Ishikawa (cell line): ENCODE data around the gene NDRG4.

Experiments
- CEBPB ChIP-seq: IDR thresholded peaks from 2 replicates; pipeline ENCODE4 v1.6.1; 2012
- CREB1 ChIP-seq: IDR thresholded peaks from 2 replicates; pipeline ENCODE4 v1.6.1; 2012; ENCODE audit warnings: low read depth
- EGR1 ChIP-seq: IDR thresholded peaks from 2 replicates; pipeline ENCODE4 v1.6.1; 2012
- EP300 ChIP-seq: IDR thresholded peaks from 2 replicates; pipeline ENCODE4 v1.6.1; 2012; ENCODE audit warnings: borderline replicate concordance
- FOXM1 ChIP-seq: IDR thresholded peaks from 2 replicates; pipeline ENCODE4 v1.6.1; 2012; ENCODE audit warnings: low read depth, borderline replicate concordance
- NFIC ChIP-seq: IDR thresholded peaks from 2 replicates; pipeline ENCODE4 v1.6.1; 2012
- RAD21 ChIP-seq: IDR thresholded peaks from 2 replicates; pipeline ENCODE4 v1.6.1; 2012; ENCODE audit warnings: low read depth
- TAF1 ChIP-seq: IDR thresholded peaks from 2 replicates; pipeline ENCODE4 v1.6.1; 2012; ENCODE audit warnings: low read depth, mild to moderate bottlenecking
- TCF12 ChIP-seq: IDR thresholded peaks from 2 replicates; pipeline ENCODE4 v1.6.1; 2012; ENCODE audit warnings: low read depth
- TEAD4 ChIP-seq: IDR thresholded peaks from 2 replicates; pipeline ENCODE4 v1.6.1; 2012
- YY1 ChIP-seq: IDR thresholded peaks from 2 replicates; pipeline ENCODE4 v1.6.1; 2012; ENCODE audit warnings: low read depth
- ZBTB7A ChIP-seq: IDR thresholded peaks from 2 replicates; pipeline ENCODE4 v1.6.1; 2012; ENCODE audit warnings: low read depth
- TF ChIP-seq, protein P1 (sequence below): IDR thresholded peaks from 2 replicates; pipeline ENCODE4 v1.6.1; 2012; ENCODE audit warnings: low read depth, mild to moderate bottlenecking
- TF ChIP-seq, protein P2 (sequence below): IDR thresholded peaks from 2 replicates; pipeline ENCODE4 v1.6.1; 2012
- TF ChIP-seq, protein P3 (sequence below): IDR thresholded peaks from 2 replicates; pipeline ENCODE4 v1.6.1; 2012

The NDRG4 gene

DNA sequence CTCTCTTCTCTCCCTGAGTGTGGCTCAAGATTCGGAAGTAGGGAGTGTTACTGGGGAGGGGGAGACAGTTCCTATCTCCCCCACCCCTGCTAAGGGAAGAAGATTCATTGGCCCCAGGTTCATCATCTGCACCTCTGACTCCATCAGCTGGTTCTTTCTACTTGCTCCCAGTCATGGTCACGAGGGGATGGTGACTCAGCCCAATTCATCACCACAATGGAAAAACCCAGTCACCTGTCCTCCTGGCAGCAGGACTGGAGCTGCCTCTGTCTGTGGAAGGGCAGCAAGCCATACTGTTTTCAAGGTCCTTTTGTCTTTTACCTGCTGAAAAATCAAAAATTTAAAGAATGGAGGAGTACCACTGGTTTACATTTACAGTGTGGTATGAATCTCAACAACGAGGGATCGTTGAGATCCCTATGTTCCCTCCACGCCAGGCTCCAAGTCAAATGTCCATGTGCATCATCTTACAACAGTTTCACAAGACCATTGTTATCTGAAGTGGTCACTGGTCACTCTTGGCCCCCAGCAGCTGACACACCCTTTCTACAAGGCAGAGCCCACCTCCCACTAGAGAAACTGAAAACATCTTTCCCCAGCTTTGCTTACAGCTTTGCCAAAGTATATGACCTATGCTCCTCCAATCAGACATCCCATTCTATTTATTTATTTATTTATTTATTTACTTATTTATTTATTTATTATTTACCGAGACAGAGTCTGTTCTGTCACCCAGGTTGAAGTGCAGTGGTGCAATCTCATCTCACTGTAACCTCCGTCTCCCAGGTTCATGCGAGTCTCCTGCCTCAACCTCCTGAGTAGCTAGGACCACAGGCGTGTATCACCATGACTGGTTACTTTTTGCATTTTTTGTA, 40.4 kb upstream of the NDRG4 start:
- TF ChIP-seq EP300, result peak; percentile 58; the same call in 1 of the 2 replicates
- 0 out of 2 replicates have a peak, but pooled peaks have one; percentile 28 for TF ChIP-seq TCF12
- TF ChIP-seq, protein P1, sequence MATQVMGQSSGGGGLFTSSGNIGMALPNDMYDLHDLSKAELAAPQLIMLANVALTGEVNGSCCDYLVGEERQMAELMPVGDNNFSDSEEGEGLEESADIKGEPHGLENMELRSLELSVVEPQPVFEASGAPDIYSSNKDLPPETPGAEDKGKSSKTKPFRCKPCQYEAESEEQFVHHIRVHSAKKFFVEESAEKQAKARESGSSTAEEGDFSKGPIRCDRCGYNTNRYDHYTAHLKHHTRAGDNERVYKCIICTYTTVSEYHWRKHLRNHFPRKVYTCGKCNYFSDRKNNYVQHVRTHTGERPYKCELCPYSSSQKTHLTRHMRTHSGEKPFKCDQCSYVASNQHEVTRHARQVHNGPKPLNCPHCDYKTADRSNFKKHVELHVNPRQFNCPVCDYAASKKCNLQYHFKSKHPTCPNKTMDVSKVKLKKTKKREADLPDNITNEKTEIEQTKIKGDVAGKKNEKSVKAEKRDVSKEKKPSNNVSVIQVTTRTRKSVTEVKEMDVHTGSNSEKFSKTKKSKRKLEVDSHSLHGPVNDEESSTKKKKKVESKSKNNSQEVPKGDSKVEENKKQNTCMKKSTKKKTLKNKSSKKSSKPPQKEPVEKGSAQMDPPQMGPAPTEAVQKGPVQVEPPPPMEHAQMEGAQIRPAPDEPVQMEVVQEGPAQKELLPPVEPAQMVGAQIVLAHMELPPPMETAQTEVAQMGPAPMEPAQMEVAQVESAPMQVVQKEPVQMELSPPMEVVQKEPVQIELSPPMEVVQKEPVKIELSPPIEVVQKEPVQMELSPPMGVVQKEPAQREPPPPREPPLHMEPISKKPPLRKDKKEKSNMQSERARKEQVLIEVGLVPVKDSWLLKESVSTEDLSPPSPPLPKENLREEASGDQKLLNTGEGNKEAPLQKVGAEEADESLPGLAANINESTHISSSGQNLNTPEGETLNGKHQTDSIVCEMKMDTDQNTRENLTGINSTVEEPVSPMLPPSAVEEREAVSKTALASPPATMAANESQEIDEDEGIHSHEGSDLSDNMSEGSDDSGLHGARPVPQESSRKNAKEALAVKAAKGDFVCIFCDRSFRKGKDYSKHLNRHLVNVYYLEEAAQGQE, result no peak
- TF ChIP-seq, protein P2, sequence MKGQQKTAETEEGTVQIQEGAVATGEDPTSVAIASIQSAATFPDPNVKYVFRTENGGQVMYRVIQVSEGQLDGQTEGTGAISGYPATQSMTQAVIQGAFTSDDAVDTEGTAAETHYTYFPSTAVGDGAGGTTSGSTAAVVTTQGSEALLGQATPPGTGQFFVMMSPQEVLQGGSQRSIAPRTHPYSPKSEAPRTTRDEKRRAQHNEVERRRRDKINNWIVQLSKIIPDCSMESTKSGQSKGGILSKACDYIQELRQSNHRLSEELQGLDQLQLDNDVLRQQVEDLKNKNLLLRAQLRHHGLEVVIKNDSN, result peak; percentile 81
- TF ChIP-seq TEAD4, result no peak

DNA sequence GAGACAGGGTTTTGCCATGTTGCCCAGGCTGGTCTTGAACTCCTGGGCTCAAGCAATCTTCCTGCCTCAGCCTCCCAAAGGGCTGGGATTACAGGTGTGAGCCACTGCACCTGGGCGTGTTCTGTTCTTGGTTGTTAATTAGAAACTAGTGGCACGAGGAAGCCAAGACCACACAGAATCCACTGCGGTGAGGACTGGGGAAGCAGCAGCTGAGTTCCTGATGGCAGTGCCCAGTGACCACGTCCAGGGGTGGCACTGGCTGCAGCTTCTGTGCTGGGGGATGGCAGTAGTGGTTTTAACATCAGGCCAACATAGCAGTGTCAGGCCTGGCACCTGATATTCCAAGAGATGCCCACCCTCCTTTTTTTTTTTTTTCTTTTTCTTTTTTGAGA, 39.7 kb upstream of the NDRG4 start:
- no peak for TF ChIP-seq YY1

DNA sequence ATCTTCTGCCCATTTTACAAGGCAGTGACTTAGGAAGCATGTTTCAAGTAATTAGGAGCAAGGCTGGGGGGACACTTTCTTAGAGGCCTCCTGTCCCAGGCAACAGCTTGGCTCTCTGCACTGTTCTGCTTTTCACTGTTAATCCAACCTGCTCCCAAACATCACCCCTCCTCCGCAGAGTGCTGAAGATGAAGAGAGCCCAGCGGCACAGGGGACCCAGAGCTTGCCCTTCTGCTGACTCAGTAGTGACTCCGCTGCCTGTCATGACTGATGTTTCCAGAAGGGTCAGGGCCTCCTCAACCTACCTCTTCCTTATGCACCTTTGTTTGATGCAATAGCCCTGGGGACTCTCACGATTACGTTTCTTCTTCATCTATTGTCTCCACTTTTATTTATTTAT, 38.9 kb upstream of the NDRG4 start:
- TF ChIP-seq CREB1 (no peak), TCF12 (no peak), RAD21 (no peak), YY1 (no peak), FOXM1 (no peak), TEAD4 (no peak), NFIC (no peak), CEBPB (no peak), EP300 (no peak), TAF1 (no peak), EGR1 (no peak), ZBTB7A (no peak)
- TF ChIP-seq, protein P2, result no peak
- TF ChIP-seq, protein P3, sequence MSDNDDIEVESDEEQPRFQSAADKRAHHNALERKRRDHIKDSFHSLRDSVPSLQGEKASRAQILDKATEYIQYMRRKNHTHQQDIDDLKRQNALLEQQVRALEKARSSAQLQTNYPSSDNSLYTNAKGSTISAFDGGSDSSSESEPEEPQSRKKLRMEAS, result no peak
- TF ChIP-seq, protein P1, result no peak

DNA sequence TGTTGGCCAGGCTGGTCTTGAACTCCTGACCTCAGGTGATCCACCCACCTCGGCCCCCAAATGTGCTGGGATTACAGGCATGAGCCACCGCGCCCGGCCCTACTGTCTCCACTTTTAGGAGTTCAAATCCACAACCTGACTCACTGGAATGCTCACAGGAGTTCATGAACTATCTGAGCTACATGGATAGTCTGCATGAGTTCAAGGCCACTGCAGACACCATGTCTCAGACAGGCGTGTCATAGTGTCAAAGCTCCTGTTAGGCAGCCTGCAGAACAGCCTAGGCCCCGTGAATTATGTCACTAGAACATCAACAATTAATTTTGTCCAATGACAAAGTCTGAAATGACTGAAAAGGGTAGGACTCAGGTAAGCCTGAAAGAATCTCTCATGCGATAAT, 38.3 kb upstream of the NDRG4 start:
- TF ChIP-seq, protein P2, result no peak
- TF ChIP-seq CREB1 (no peak), TEAD4 (no peak), FOXM1 (no peak), TAF1 (no peak), EP300 (no peak), YY1 (no peak)

DNA sequence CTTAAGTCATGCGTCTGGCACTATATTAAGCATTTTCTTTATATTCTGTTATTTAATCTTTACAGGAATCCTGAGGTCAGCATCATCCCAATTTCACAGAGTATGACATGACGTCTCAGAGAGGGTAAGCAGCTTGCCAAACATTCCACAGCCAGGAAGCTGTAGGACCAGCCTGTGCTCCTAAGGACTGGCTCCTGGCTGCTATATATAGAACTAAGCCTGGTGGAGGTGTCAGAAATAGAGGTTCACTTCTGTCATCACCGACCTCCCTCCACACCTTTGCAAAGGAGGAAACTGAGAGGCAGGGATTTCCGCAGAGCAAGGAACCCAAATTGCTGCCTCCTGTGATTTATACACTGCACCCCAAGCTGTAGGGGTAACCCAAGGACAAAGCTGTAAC, 37.9 kb upstream of the NDRG4 start:
- no peak for TF ChIP-seq RAD21
- no peak for TF ChIP-seq TAF1
- TF ChIP-seq, protein P3, result no peak
- TF ChIP-seq NFIC, result no peak
- no peak for TF ChIP-seq YY1
- TF ChIP-seq ZBTB7A, result no peak
- TF ChIP-seq TEAD4, result no peak
- TF ChIP-seq, protein P1, result no peak
- TF ChIP-seq CREB1, result no peak
- no peak for TF ChIP-seq EGR1
